DOHH2 (cell line): Measurements from ENCODE around the gene PITPNM1.
A peak's percentile ranks its signal among the peaks of the same experiment; 100 is the strongest.
"Not testable (repeated sequence)": the region's sequence is repeated elsewhere in the genome, so short reads cannot be mapped to it uniquely, and the experiment has no call there.

ENCODE experiments used
- H3F3A ChIP-seq: fragments of 200-600 bp; sonication (generic), shearing (Covaris generic); 2 replicates; pipeline ENCODE4 v1.6.0; 2016; ENCODE audit warnings: antibody characterized with exemption, mild to moderate bottlenecking; ENCODE audit not compliant: control insufficient read depth, insufficient read depth
- H3K27ac ChIP-seq: fragments of 200-600 bp; sonication (generic); 2 replicates; pipeline ENCODE4 v1.5.1; 2014; ENCODE audit warnings: low read depth, mild to moderate bottlenecking, low read length, moderate library complexity
- H3K27me3 ChIP-seq: fragments of 200-600 bp; sonication (generic); 2 replicates; pipeline ENCODE4 v1.6.1; 2014; ENCODE audit warnings: mild to moderate bottlenecking, low read length, mixed read lengths; ENCODE audit not compliant: control insufficient read depth
- H3K36me3 ChIP-seq: fragments of 200-600 bp; sonication (generic); 2 replicates; pipeline ENCODE4 v1.6.1; 2014; ENCODE audit warnings: mild to moderate bottlenecking, low read length, moderate library complexity, mixed read lengths; ENCODE audit not compliant: control insufficient read depth
- H3K4me1 ChIP-seq: fragments of 200-600 bp; sonication (generic); 2 replicates; pipeline ENCODE4 v1.6.1; 2014; ENCODE audit warnings: mild to moderate bottlenecking, low read length, mixed read lengths; ENCODE audit not compliant: control insufficient read depth
- H3K4me2 ChIP-seq: fragments of 200-600 bp; sonication (generic); 2 replicates; pipeline ENCODE4 v1.6.0; 2014; ENCODE audit warnings: mild to moderate bottlenecking, low read length, moderate library complexity
- H3K4me3 ChIP-seq: fragments of 200-600 bp; sonication (generic); 2 replicates; pipeline ENCODE4 v1.5.1; 2014; ENCODE audit warnings: mild to moderate bottlenecking, low read length, mixed read lengths
- H3K79me2 ChIP-seq: fragments of 200-600 bp; sonication (generic); 2 replicates; pipeline ENCODE4 v1.6.1; 2014; ENCODE audit warnings: mild to moderate bottlenecking, low read length, mixed read lengths; ENCODE audit not compliant: control insufficient read depth
- H3K9me2 ChIP-seq: fragments of 200-600 bp; sonication (generic); replicated peaks from 2 replicates; pipeline ENCODE4 v1.6.1; 2014; ENCODE audit warnings: mild to moderate bottlenecking, low read length, mixed read lengths; ENCODE audit not compliant: control insufficient read depth
- H3K9me3 ChIP-seq: fragments of 200-600 bp; sonication (generic); 2 replicates; pipeline ENCODE4 v1.6.1; 2014; ENCODE audit warnings: antibody characterized with exemption, low read length, mixed read lengths; ENCODE audit not compliant: control insufficient read depth, insufficient read depth
- H4K20me1 ChIP-seq: fragments of 200-600 bp; sonication (generic); 2 replicates; pipeline ENCODE4 v1.6.0; 2014; ENCODE audit warnings: low read depth, mild to moderate bottlenecking, antibody characterized with exemption, low read length, moderate library complexity; ENCODE audit not compliant: control insufficient read depth, insufficient read depth
- CTCF ChIP-seq: fragments of 200-600 bp; sonication (generic); IDR thresholded peaks from one replicate; pipeline ENCODE4 v1.5.1; 2014; ENCODE audit warnings: antibody characterized with exemption, mild to moderate bottlenecking, low read depth, low read length; ENCODE audit not compliant: poor library complexity, severe bottlenecking
- EZH2phosphoT487 ChIP-seq: fragments of 200-600 bp; sonication (generic); IDR thresholded peaks from 2 replicates; pipeline ENCODE4 v1.6.1; 2017; ENCODE audit warnings: borderline replicate concordance, mild to moderate bottlenecking, antibody characterized with exemption, low read length, moderate library complexity, mixed read lengths

PITPNM1 gene

GRCh38 chr11:67466367-67466766 lies 38.8 kb downstream of the PITPNM1 start:
- Histone ChIP-seq H3K4me2 (peak overlapping the region; percentile 95), H3K9me2 (no peaks in the 10 kb centered on the region), H3K79me2 (peaks cover 28% of the 10 kb centered on the region), H3K9me3 (no peaks in the 10 kb centered on the region), H3K4me3 (no peak overlapping the region), H3K4me1 (peaks cover 66% of the 10 kb centered on the region), H3F3A (peaks cover 7% of the 10 kb centered on the region), H3K36me3 (peaks cover 21% of the 10 kb centered on the region), H4K20me1 (no peaks in the 10 kb centered on the region), H3K27ac (peak overlapping the region; percentile 35), H3K27me3 (no peaks in the 10 kb centered on the region)
- TF ChIP-seq EZH2phosphoT487 = no peak
- no peak for TF ChIP-seq CTCF

DNA sequence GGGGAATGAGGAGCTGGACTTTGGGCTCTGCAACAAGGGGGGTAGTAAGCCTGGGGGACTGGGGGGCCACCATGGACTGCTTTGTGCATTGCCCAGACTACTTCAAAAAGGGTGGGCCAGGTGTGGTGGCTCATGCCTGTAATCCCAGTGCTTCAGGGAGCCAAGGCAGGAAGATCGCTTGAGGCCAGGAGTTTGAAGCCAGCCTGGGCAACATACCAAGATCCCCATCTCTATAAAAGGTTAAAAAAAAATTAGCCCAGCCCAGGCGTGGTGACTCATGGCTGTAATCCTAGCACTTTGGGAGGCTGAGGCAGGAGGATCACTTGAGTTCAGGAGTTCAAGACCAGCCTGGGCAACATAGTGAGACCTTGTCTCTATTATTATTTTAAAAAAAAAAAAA lies 39.6 kb downstream of the PITPNM1 start:
- Histone ChIP-seq H3K36me3 (peaks cover 21% of the 10 kb centered on the region), H3K27ac (peak overlapping the region; percentile 65), H3K79me2 (peaks cover 28% of the 10 kb centered on the region), H3F3A (peaks cover 13% of the 10 kb centered on the region), H3K4me3 (peak overlapping the region; percentile 81), H3K4me2 (peak overlapping the region; percentile 96), H3K4me1 (peaks cover 69% of the 10 kb centered on the region)
- H3K9me3 ChIP-seq, H3K27me3 ChIP-seq, H4K20me1 ChIP-seq, H3K9me2 ChIP-seq: not testable (repeated sequence)

- H3K4me1 ChIP-seq = peaks cover 69% of the 10 kb centered on the region
- TF ChIP-seq EZH2phosphoT487 = no peak
- TF ChIP-seq CTCF = no peak
Measured at GRCh38 chr11:67465189-67465510, 40.0 kb downstream of the PITPNM1 start.

GRCh38 chr11:67464411-67465188 lies 40.6 kb downstream of the PITPNM1 start:
- Histone ChIP-seq H3K27ac (peak overlapping the region; percentile 65), H3K4me2 (peak overlapping the region; percentile 96), H3K9me2 (no peaks in the 10 kb centered on the region), H3K9me3 (no peaks in the 10 kb centered on the region), H3K79me2 (peaks cover 28% of the 10 kb centered on the region), H4K20me1 (no peaks in the 10 kb centered on the region), H3K4me3 (peak overlapping the region; percentile 81), H3K36me3 (peaks cover 21% of the 10 kb centered on the region), H3K27me3 (no peaks in the 10 kb centered on the region), H3K4me1 (peaks cover 70% of the 10 kb centered on the region), H3F3A (peaks cover 22% of the 10 kb centered on the region)
- TF ChIP-seq EZH2phosphoT487 = no peak
- no peak for TF ChIP-seq CTCF

More at GRCh38 chr11:67465189-67465510, 40.0 kb downstream of the PITPNM1 start:
- Histone ChIP-seq H3K79me2 (peaks cover 28% of the 10 kb centered on the region), H3K9me3 (no peaks in the 10 kb centered on the region), H3K4me3 (peak overlapping the region; percentile 81), H3F3A (peaks cover 17% of the 10 kb centered on the region), H3K36me3 (peaks cover 21% of the 10 kb centered on the region), H4K20me1 (no peaks in the 10 kb centered on the region), H3K27ac (peak overlapping the region; percentile 65), H3K9me2 (no peaks in the 10 kb centered on the region), H3K27me3 (no peaks in the 10 kb centered on the region), H3K4me2 (peak overlapping the region; percentile 96)
